ENCODE data around the gene ZFYVE9. TPM values are rescaled to one million over a fixed set of nuclear protein-coding genes. Genes with fewer than 3 reads are reported as not detected.

Gene ZFYVE9
- total RNA-seq, 1 donor from 2014 or later: 25.6 TPM

DNA sequence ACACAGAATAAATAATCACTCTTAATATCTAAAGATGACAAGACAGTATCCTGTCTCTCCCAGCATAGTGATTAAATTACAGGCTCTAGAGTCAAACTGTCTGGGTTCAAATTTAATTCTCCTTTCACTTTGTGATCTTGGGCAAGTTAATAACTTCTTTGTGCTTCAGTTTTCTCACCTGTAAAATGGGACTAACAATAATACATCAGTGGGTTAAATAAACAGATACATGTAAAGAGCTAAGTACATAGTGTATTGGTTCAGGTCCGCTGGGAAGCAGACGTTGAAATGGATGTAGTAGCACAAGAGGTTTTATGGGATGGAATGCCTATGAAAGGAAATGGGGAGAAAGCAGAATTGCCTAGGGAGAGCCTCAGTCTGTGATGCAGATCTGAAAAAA is 10.7 kb downstream of the ZFYVE9 start:
- DNase-seq: no peak
- Mint-ChIP-seq H3K4me3 (ENCODE audit: unreplicated experiment) (no peak overlapping the region), H3K36me3 (ENCODE audit: unreplicated experiment) (no peaks in the 10 kb centered on the region), H3K27me3 (ENCODE audit: unreplicated experiment) (no peaks in the 10 kb centered on the region), H3K4me1 (ENCODE audit: low read depth, unreplicated experiment) (no peaks in the 10 kb centered on the region), H3K9me3 (ENCODE audit: unreplicated experiment) (no peaks in the 10 kb centered on the region), H3K27ac (ENCODE audit: unreplicated experiment) (no peak overlapping the region)
- TF ChIP-seq, protein P1, sequence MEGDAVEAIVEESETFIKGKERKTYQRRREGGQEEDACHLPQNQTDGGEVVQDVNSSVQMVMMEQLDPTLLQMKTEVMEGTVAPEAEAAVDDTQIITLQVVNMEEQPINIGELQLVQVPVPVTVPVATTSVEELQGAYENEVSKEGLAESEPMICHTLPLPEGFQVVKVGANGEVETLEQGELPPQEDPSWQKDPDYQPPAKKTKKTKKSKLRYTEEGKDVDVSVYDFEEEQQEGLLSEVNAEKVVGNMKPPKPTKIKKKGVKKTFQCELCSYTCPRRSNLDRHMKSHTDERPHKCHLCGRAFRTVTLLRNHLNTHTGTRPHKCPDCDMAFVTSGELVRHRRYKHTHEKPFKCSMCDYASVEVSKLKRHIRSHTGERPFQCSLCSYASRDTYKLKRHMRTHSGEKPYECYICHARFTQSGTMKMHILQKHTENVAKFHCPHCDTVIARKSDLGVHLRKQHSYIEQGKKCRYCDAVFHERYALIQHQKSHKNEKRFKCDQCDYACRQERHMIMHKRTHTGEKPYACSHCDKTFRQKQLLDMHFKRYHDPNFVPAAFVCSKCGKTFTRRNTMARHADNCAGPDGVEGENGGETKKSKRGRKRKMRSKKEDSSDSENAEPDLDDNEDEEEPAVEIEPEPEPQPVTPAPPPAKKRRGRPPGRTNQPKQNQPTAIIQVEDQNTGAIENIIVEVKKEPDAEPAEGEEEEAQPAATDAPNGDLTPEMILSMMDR (IDR thresholded peaks at IDR 0.05; ENCODE audit: partially characterized antibody, unreplicated experiment): no peak

DNA sequence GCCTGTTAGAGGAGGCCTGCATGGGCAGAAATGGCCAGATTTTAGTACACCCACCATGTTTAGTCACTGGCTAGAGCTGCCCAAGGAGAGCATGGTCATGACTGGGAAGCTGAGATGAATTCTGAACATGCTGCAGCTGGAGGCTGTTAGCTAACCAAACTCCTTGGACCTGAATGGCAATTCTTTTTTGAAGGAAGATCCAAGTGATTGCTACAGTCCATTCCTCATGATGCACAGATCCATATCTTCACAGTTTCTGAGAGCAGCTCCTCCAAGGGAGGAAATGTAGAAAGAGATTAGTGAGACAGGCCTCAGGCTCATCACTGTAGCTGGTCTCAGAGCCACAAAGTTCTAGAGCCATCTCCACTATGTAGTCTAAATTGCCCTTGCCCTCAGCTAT is 11.1 kb downstream of the ZFYVE9 start:
- TF ChIP-seq, protein P1 (IDR thresholded peaks at IDR 0.05; ENCODE audit: partially characterized antibody, unreplicated experiment): no peak
- Mint-ChIP-seq H3K36me3 (ENCODE audit: unreplicated experiment) (no peaks in the 10 kb centered on the region), H3K4me3 (ENCODE audit: unreplicated experiment) (no peak overlapping the region), H3K27me3 (ENCODE audit: unreplicated experiment) (no peaks in the 10 kb centered on the region), H3K9me3 (ENCODE audit: unreplicated experiment) (no peaks in the 10 kb centered on the region), H3K4me1 (ENCODE audit: low read depth, unreplicated experiment) (no peaks in the 10 kb centered on the region), H3K27ac (ENCODE audit: unreplicated experiment) (no peak overlapping the region)
- DNase-seq: no peak

DNA sequence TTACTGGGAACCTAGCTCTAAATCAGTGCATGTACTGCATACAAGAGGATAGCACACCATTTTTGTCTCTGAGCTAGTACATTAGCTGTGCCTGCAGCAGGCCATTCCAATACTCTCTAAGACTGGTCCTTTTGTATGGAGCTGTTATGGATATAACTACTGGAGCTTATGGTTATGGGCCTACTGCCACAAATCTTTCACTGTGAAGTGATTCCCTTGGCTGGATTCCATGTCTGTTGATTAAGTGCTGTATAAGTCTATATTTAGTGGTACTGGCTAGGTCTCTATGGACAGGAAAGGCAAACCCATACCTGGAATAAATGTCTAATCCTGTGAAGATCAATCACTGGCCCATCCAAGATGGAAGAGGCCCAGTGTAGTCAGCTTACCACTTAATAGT is 12.0 kb downstream of the ZFYVE9 start:
- no peak overlapping the region for H3K27ac Mint-ChIP-seq (ENCODE audit: unreplicated experiment)
- H3K9me3 Mint-ChIP-seq (ENCODE audit: unreplicated experiment): peaks cover 2% of the 10 kb centered on the region
- TF ChIP-seq, protein P1 (IDR thresholded peaks at IDR 0.05; ENCODE audit: partially characterized antibody, unreplicated experiment): no peak
- H3K36me3 Mint-ChIP-seq (ENCODE audit: unreplicated experiment): no peaks in the 10 kb centered on the region
- no peak for DNase-seq
- no peaks in the 10 kb centered on the region for H3K4me1 Mint-ChIP-seq (ENCODE audit: low read depth, unreplicated experiment)
- H3K27me3 Mint-ChIP-seq (ENCODE audit: unreplicated experiment): no peaks in the 10 kb centered on the region
- no peak overlapping the region for H3K4me3 Mint-ChIP-seq (ENCODE audit: unreplicated experiment)

DNA sequence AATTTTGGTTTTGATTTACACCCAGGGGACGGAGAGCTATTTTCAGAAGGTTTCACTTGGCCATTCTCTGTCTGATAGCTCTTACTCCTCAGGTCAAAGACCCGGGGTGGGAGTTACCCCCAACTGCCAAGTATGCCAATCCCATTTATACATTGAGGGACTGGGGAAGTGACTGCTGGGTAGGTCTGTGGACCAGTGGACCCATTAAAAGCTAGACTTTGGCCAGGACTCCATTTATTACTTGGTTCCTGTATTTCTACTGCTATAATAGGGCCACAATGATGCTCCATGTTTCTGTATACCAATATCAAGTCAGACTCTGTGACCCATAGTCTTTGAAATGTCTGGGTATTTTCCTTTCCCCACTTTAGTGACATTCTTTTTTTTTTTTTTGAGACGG is 14.6 kb downstream of the ZFYVE9 start:
- H3K36me3 Mint-ChIP-seq (ENCODE audit: unreplicated experiment): peaks cover 8% of the 10 kb centered on the region
- H3K4me1 Mint-ChIP-seq (ENCODE audit: low read depth, unreplicated experiment): no peaks in the 10 kb centered on the region
- H3K27me3 Mint-ChIP-seq (ENCODE audit: unreplicated experiment): no peaks in the 10 kb centered on the region
- TF ChIP-seq, protein P1 (IDR thresholded peaks at IDR 0.05; ENCODE audit: partially characterized antibody, unreplicated experiment): no peak
- no peak for DNase-seq
- H3K27ac Mint-ChIP-seq (ENCODE audit: unreplicated experiment): no peak overlapping the region
- H3K4me3 Mint-ChIP-seq (ENCODE audit: unreplicated experiment): no peak overlapping the region
- H3K9me3 Mint-ChIP-seq (ENCODE audit: unreplicated experiment): peaks cover 2% of the 10 kb centered on the region

DNA sequence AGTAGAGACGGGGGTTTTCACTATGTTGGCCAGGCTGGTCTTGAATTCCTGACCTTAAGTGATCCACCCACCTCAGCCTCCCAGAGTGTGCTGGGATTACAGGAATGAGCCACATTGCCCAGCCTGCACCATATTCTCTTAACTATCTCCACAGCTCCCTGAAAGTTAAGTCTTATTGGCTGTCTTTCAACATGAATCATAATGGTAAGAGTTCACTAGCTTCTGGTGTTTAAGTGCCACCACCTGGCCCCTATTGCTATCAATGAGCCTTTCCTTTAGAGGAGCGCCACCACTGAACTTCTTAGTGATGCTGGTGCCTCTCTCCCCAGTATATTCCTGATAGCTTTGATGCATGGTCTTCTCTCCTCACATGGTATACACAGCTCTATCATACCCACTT is 15.7 kb downstream of the ZFYVE9 start:
- Mint-ChIP-seq H3K27ac (ENCODE audit: unreplicated experiment) (no peak overlapping the region), H3K27me3 (ENCODE audit: unreplicated experiment) (no peaks in the 10 kb centered on the region), H3K36me3 (ENCODE audit: unreplicated experiment) (peaks cover 8% of the 10 kb centered on the region), H3K4me1 (ENCODE audit: low read depth, unreplicated experiment) (no peaks in the 10 kb centered on the region), H3K4me3 (ENCODE audit: unreplicated experiment) (no peak overlapping the region), H3K9me3 (ENCODE audit: unreplicated experiment) (peaks cover 2% of the 10 kb centered on the region)
- TF ChIP-seq, protein P1 (IDR thresholded peaks at IDR 0.05; ENCODE audit: partially characterized antibody, unreplicated experiment): no peak
- DNase-seq: no peak

Data from glutamatergic neuron (in vitro differentiated cells).